Endothelial cell of umbilical vein (primary cell): ENCODE data around the gene TMEM51.

ENCODE experiments used
- EZH2 ChIP-seq: IDR thresholded peaks from 2 replicates; pipeline ENCODE4 v1.6.1; 2012; ENCODE audit warnings: borderline replicate concordance, low read depth, mild to moderate bottlenecking, moderate library complexity, low read length, inconsistent platforms; ENCODE audit not compliant: severe bottlenecking
- JUN ChIP-seq: IDR thresholded peaks from 2 replicates; pipeline ENCODE4 v1.6.1; 2011; ENCODE audit warnings: borderline replicate concordance, low read depth; ENCODE audit not compliant: insufficient read length, insufficient read depth
- MAX ChIP-seq: IDR thresholded peaks from 2 replicates; pipeline ENCODE4 v1.6.1; 2011; ENCODE audit not compliant: insufficient read depth, insufficient read length
- MYC ChIP-seq: IDR thresholded peaks from one replicate; pipeline ENCODE4 v1.6.1; 2011; ENCODE audit warnings: mild to moderate bottlenecking, low read depth, low read length
- POLR2A ChIP-seq: IDR thresholded peaks from 2 replicates; pipeline ENCODE4 v1.6.1; 2012; ENCODE audit warnings: low read depth, mild to moderate bottlenecking, control low read depth, low read length
- POLR2AphosphoS5 ChIP-seq: IDR thresholded peaks from 2 replicates; pipeline ENCODE4 v1.6.1; 2012; ENCODE audit warnings: low read depth, mild to moderate bottlenecking, control low read depth, low read length, moderate library complexity; ENCODE audit not compliant: insufficient read depth
- TF ChIP-seq, protein P1 (sequence below), 2 donors: IDR thresholded peaks; 1 replicate in 1 of 2; 2 replicates in 1 of 2; pipeline ENCODE4 v1.5.1; 2011; ENCODE audit warnings: low read length in 2 of 2, mild to moderate bottlenecking in 2 of 2, moderate library complexity in 2 of 2, control low read depth in 1 of 2, inconsistent platforms in 1 of 2, low read depth in 1 of 2; ENCODE audit not compliant: insufficient read depth in 1 of 2; ENCODE audit errors: extremely low read depth in 1 of 2

DNA sequence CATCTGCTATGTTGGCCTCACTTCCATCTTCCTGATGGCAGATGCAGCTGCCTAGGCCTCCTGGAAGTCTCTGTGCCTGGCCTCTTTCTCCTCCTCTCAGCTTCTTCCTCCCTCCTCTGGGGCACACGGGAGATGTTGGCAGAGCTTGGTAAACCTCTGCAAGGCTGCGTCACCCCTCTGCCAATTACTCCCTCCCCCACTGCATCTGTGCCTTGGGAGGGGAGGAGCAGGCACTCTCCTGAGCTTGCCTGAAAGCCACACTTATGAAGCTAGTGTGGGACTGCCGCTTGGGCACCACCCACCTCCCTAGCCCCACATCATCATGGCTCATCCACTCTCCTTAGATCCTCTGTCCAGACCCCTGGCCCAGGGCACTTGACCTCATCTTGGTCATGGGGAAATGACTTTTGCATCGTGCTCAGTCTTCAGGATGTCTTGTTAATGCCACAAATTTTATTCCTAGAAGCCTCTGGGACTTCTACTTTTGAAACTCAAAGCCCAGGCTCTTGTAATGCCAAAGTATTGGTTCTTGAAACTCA lies 7.3 kb upstream of the TMEM51 start:
- TF ChIP-seq, protein P1, sequence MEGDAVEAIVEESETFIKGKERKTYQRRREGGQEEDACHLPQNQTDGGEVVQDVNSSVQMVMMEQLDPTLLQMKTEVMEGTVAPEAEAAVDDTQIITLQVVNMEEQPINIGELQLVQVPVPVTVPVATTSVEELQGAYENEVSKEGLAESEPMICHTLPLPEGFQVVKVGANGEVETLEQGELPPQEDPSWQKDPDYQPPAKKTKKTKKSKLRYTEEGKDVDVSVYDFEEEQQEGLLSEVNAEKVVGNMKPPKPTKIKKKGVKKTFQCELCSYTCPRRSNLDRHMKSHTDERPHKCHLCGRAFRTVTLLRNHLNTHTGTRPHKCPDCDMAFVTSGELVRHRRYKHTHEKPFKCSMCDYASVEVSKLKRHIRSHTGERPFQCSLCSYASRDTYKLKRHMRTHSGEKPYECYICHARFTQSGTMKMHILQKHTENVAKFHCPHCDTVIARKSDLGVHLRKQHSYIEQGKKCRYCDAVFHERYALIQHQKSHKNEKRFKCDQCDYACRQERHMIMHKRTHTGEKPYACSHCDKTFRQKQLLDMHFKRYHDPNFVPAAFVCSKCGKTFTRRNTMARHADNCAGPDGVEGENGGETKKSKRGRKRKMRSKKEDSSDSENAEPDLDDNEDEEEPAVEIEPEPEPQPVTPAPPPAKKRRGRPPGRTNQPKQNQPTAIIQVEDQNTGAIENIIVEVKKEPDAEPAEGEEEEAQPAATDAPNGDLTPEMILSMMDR (IDR thresholded peaks at IDR 0.05; ENCODE audit: extremely low read depth in 1 of 2, insufficient read depth in 1 of 2, low read depth in 1 of 2, low read length in 2 of 2) = no peak
- TF ChIP-seq POLR2AphosphoS5 = no peak
- TF ChIP-seq EZH2 = no peak
- TF ChIP-seq POLR2A = no peak
- no peak for TF ChIP-seq MYC
- TF ChIP-seq MAX = no peak
- TF ChIP-seq JUN = no peak
